GM19372 (cell line): Measurements from ENCODE around the gene GDF9.
A peak's percentile ranks its signal among the peaks of the same experiment; 100 is the strongest.
"Not testable (repeated sequence)": the region's sequence is repeated elsewhere in the genome, so short reads cannot be mapped to it uniquely, and the experiment has no call there.

Experiments used
- ATAC-seq: cut with Tn5 transposase; IDR thresholded peaks from one replicate; pipeline ENCODE4 v1.9.1; 2021; ENCODE audit warnings: mild to moderate bottlenecking, low read depth, moderate library complexity; ENCODE audit not compliant: unreplicated experiment

GDF9 gene

DNA sequence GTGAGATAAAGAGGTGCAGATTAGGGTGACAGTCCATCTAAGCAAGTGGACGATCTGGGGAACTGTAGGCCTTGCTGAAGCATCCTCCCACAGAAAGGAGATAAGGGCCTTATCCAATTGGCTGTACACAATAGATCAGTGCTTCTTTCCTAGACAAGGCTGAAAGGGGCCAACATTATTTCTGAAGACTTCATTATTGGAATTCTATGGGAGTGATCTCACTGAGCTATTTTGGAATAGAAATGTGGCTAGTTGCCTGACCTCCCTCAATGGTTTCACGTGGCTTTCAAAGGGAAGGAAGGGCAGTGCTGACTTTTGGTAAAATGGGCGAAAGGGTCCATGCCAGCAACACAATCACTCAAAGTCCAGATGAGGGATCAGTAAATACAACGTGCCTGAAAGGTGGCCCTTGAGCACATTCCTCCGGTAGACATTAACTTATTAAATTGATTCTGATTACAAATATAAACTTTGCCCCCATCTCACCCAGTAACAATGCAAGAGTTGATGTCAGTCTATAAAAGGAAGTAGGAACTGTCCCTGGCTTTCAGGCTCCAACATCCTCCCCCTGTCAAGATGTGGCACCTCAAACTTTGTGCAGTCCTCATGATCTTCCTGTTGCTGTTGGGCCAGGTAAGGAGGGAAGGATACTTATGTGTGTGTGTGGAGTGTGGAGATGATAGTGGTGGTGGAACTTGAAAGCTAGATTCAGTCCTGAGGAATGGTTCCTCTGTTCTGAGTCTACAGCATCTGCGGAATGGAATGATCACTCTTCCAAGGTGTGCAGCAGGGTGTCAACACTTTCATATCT, 7.1 kb upstream of the GDF9 start, which contains the start of gene LEAP2:
Gene LEAP2, plus strand, starts transcription at position 550 of the 811 bp plus-strand sequence. Its CDS starts 27 bp downstream, at position 577.
- no peak for ATAC-seq

DNA sequence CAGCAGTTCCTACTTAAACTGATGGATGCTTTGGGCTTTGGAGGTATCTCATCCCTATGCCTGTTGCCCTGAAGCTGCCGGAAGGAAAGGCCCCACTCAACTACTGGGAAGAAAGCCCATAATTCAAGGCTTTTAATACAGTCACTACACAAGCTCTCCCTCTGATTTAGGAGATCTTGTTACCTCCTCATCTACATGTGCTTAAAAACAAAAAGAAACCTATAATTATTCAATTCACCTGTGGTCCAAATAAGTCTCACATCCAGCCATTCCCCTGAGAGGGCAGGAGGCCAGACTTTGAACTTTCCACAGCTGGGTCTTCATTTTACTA, 6.5 kb upstream of the GDF9 start:
- ATAC-seq: no peak

DNA sequence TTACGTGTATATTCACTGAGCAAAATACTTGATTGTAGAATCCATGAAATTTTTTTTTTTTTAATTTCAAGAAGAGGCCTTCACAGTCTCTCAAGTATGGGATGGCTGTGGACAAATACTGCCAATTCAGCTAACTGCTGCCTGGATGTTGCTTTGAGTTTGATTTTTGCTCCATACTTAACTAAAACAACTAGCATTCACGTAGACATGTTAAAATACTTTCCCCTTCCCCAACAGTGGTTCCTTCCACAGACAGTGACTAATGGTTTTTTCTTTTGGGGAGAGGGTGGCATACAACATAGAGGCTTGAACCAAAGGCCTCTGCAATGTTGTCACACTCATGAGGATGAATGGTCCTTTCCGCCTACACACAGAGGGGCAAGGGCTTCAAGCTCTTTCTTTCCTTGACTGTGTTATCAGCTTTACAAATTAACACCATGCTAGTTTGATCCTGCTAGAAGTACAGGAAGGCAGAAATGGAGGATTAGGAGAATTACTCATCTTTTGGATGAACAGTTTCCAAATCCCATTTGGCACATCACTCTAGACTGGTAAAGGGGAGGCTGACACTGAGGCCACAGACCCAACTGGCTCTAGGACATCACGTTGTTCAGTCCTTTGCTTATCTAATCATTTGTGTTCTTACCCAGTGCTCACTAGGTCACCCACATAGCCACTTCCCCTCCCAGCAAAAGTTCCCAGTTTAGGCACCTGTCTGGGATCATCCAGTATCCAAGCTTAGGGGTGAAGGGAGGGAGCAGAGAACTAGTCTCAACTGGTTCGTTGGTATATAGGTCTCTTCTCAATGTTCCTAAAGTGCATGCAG, 5.4 kb upstream of the GDF9 start:
- ATAC-seq: no peak

GRCh38 chr5:132870801-132871200, 4.5 kb upstream of the GDF9 start:
- no peak for ATAC-seq

GRCh38 chr5:132868754-132869153, 2.5 kb upstream of the GDF9 start:
- ATAC-seq: no peak

- no peak for ATAC-seq
Measured at GRCh38 chr5:132867046-132867451, 780 bp upstream of the GDF9 start.

- peak; percentile 25 for ATAC-seq
Measured at GRCh38 chr5:132865668-132866341, 464 bp downstream of the GDF9 start.

GRCh38 chr5:132860742-132861141, 5.5 kb downstream of the GDF9 start:
- ATAC-seq: no peak

DNA sequence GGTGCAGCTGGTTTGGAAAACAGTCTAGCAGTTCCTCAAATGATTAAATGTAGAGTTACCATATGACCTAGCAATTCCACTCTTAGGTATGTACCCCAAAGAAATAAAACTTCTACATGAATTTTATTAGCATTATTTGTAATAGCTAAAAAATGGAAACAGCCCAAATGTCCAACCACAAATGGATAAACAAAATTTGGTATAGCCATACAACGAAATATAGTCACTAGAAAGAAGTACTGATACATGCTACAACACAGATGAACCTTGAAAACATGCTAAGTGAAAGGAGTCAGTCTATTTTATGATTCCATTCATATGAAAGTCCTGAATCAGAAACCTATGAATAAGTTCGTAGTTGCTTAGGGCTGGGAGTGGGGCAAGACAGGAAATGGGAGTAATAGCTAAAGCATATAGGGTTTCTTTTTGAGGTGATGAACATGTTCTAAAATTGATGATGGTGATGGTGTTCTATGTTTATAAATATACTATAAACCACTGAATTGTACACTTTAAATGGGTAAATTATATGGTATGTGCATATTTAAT, 6.3 kb downstream of the GDF9 start:
- ATAC-seq: no peak

GRCh38 chr5:132856011-132856410, 10.3 kb downstream of the GDF9 start:
- no peak for ATAC-seq

DNA sequence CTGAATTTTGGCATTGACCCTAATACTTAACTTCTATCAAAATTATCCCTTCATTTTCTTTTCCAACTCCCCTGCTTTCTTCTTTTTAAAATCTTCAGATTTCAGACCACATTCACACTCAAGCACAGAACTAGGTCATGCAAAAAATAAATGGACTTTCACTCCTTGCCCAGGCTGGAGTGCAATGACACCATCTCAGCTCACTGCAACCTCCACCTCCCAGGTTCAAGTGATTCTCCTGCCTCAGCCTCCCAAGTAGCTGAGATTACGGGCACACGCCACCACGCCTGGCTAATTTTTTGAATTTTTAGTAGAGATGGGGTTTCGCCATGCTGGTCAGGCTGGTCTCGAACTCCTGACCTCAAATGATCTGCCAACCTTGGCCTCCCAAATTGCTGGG, 11.3 kb downstream of the GDF9 start:
- not testable (repeated sequence) for ATAC-seq

GRCh38 chr5:132854301-132854700, 12.0 kb downstream of the GDF9 start:
- no peak for ATAC-seq

DNA sequence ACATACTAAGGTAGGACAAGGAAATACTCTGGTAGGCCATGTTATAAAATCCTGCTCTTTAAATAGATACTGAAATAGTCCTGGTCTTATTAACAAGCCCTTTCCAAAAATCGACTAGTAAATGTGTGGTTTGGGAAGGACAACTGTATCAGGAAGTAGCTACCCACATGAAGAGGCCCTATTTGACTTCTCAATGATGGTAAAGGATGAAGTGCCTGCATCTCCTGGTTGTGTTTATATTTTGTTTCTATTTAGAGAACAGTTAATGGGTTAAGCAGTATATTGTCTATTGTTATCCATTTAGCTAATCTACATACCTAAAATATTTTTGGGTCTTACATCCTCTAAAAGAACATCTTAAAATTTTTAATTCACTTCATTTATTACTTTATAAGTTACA, 12.5 kb downstream of the GDF9 start:
- ATAC-seq: no peak

DNA sequence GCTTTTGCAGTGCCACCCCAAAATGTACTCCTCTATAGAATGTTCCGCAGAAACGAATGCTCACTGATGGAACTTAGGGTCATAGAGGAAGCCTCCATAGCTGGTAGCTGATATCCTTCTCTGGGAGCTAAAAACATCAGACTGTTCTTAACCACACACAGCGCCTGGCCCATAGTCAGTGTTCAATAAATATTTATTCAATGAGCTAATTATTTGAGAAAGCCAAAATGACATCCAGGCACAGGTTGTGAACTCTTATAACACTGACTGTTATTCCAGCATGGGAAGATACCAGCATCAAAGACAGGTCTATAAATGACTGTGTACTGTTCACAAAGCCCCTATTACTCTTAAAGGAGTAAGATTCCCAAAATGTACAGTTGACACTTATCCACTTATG, 12.9 kb downstream of the GDF9 start:
- ATAC-seq: no peak

DNA sequence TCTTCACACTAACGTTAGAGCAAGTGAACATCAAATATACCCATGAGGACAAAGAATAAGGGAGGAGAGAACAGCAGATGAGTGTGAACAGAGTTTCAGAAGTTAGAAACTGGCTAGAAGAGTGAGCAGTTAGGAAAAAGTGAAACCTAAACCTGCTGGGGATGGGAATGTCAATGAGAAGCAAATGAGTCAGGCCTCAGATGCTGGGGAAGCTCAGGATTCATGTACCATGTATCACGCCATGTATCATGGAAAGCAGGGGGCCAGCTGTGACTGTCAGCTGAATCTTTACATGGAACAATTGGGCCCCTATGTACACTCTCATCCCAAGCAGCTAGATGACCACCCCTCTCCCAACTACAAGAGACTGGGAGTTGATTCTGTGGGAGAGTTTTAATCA, 16.2 kb downstream of the GDF9 start:
- no peak for ATAC-seq

- no peak for ATAC-seq
Measured at GRCh38 chr5:132849347-132849746, 16.9 kb downstream of the GDF9 start.

- no peak for ATAC-seq
Measured at GRCh38 chr5:132848270-132848669, 18.0 kb downstream of the GDF9 start.

GRCh38 chr5:132841305-132841704, 25.0 kb downstream of the GDF9 start:
- no peak for ATAC-seq

- ATAC-seq: no peak
Measured at GRCh38 chr5:132840896-132841295, 25.4 kb downstream of the GDF9 start.

GRCh38 chr5:132840313-132840712, 26.0 kb downstream of the GDF9 start:
- no peak for ATAC-seq
